ENCODE data around the gene CTPS2.
"Not testable (repeated sequence)": the region's sequence is repeated elsewhere in the genome, so short reads cannot be mapped to it uniquely, and the experiment has no call there.

Gene CTPS2

GRCh38 chrX:16651391-16652024, 61.0 kb downstream of the CTPS2 start:
- no peak for DNase-seq

GRCh38 chrX:16649858-16650257, 62.6 kb downstream of the CTPS2 start, which contains the start of gene S100G:
Gene S100G, plus strand, starts transcription at chrX:16650158. Its CDS starts 849 bp downstream, at chrX:16651007.
- DNase-seq = no peak

GRCh38 chrX:16646366-16647138, 65.9 kb downstream of the CTPS2 start:
- DNase-seq = no peak

- no peak for DNase-seq
These were observed 69.3 kb downstream of the CTPS2 start for GRCh38 chrX:16643176-16643575.

GRCh38 chrX:16640823-16641222, 71.6 kb downstream of the CTPS2 start:
- DNase-seq = no peak

GRCh38 chrX:16639966-16640365, 72.5 kb downstream of the CTPS2 start:
- DNase-seq = no peak

- DNase-seq = no peak
These were observed 73.9 kb downstream of the CTPS2 start for GRCh38 chrX:16638533-16638932.

GRCh38 chrX:16635596-16635995, 76.9 kb downstream of the CTPS2 start:
- DNase-seq = no peak

GRCh38 chrX:16635040-16635439, 77.4 kb downstream of the CTPS2 start:
- no peak for DNase-seq

- no peak for DNase-seq
These were observed 78.7 kb downstream of the CTPS2 start for GRCh38 chrX:16633754-16634153.

GRCh38 chrX:16629909-16630308, 82.6 kb downstream of the CTPS2 start:
- DNase-seq = no peak

- no peak for DNase-seq
These were observed 83.4 kb downstream of the CTPS2 start for GRCh38 chrX:16628946-16629595.

GRCh38 chrX:16628511-16628910, 84.0 kb downstream of the CTPS2 start:
- DNase-seq = not testable (repeated sequence)

GRCh38 chrX:16619024-16619423, 93.4 kb downstream of the CTPS2 start:
- no peak for DNase-seq

- DNase-seq = no peak
These were observed 94.0 kb downstream of the CTPS2 start for GRCh38 chrX:16618422-16618821.

GRCh38 chrX:16617382-16617781, 95.1 kb downstream of the CTPS2 start:
- DNase-seq = no peak

GRCh38 chrX:16612257-16612897, 100.1 kb downstream of the CTPS2 start:
- no peak for DNase-seq

GRCh38 chrX:16610654-16611053, 101.8 kb downstream of the CTPS2 start:
- not testable (repeated sequence) for DNase-seq

- DNase-seq = no peak
These were observed 102.3 kb downstream of the CTPS2 start for GRCh38 chrX:16610121-16610621.

GRCh38 chrX:16606142-16606720, 106.2 kb downstream of the CTPS2 start:
- DNase-seq = no peak

GRCh38 chrX:16604337-16604736, 108.1 kb downstream of the CTPS2 start:
- no peak for DNase-seq

- no peak for DNase-seq
These were observed 108.6 kb downstream of the CTPS2 start for GRCh38 chrX:16603822-16604221.

- not testable (repeated sequence) for DNase-seq
These were observed 109.2 kb downstream of the CTPS2 start for GRCh38 chrX:16603235-16603634.

Measured in stimulated activated CD4-positive, alpha-beta T cell treated with anti-CD3 and anti-CD28 coated beads, Interleukin-4, amount 100 ng/mL, for 4 hours (primary cell).